HG03460 (cell line): ENCODE data around the gene WDR5B.

ENCODE experiments used
- ATAC-seq: cut with Tn5 transposase; IDR thresholded peaks from one replicate; pipeline ENCODE4 v1.9.1; 2021; ENCODE audit not compliant: unreplicated experiment

The WDR5B gene

DNA sequence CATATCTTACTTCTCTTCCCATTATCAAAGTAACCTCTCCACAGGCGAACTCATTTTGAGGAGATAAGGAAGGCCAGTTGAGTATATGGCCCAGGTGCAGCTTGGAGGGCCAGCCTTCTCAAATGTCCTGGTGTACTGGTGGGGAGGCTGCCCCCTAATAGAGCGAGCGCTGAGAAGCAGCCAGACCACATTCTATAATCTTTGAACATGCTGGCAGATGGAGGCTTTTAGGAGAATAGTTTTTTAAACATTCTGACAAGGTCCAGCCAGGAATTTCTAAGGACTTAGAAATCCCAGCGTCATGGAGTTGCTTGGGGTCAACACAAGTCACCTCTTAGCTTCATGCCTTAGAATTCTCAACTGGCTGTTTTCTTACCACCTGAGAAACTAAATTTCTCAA is 5.8 kb downstream of the WDR5B start:
- ATAC-seq, result no peak

DNA sequence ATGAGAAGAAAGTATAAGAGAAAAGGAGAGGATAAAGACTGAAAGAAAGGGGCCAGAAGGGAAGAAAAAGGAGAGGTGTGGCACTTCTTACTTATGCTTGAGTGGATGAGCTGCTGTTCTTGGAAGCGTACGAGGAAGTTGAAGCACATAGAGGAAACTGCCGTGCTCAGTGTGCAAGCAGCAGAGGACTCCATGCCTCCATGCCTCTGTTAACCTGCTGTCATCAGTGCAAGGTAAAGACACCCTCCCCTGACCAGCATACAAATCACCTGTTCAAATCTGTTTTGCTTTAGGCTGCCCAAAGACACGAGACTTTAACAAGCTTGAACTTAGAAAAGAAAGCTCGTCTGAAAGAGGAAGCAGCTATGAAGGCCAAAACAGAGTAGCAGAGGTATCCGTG is 6.4 kb downstream of the WDR5B start:
- ATAC-seq, result no peak

DNA sequence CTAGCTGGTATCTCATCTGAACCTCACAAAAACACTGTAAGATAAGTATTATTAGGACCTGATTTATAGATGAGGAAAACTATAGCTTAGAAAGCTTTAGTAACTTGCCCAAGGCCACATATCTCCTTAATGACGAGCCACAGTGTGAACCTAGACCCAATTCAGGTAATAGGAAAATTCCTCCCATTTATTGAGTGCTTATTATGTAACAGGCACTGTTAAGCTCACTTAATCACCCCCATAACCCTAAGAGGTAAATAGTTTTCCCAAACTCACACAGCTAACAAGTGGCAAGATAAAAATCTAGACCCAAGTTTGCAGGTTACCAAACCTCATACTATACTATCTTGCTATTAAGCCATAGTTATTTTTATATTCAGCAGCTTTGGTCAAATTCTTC is 7.9 kb downstream of the WDR5B start:
- no peak for ATAC-seq

DNA sequence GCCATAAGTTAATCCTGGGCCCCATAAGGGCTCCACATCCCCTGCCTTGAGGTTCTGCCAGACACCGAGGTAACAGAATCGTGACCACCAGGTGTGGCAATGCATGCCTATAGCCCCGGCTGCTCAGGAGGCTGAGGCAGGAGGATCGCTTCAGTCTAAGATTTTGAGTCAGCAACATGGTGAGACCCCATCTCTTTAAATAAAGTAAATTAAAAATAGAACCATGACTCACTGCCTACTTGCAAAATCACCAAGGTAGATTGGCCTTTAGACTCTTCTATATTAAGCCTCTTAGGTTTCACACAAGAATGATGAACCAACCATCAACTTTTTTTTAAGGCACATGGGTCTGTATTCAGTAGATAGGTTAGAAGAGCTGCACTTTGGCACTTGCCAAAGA is 9.7 kb downstream of the WDR5B start:
- no peak for ATAC-seq

DNA sequence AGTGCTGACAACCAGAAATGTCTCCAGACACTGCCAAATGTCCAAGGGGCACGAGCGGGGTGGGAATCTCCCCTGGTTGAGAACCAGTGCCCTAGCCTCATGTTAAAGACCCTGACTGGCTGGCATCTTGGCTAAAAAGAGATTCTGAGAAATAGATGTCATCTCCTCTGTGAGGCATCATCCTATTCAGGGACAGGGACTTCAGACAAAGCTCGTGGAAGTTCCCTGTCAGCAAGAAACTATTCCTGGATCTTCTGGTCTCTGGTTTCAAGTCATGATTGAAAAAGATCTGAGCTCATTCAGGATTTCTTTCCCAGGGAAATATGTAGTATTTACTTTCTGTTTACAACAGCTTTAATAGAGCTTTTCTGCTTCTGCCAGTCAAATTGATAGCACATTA is 10.8 kb downstream of the WDR5B start:
- no peak for ATAC-seq

DNA sequence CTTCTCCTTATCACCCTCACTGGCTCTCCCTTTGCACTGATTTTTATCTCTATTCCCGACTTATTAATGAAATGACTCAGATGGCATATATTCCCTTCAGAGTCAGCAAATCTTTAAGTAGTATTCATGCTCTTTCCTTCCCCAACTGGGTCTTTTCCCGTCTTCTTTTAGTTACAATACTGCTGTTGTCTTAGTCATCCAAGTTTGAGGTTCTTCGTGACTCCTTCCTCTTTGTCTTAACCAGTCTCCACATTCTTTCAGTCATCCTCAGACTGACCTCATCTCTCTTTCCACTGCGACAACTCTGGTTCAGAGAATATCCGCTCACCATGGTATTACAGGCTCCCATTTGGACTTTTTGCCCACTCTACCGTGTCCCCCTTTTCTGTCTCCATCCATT is 12.4 kb downstream of the WDR5B start:
- ATAC-seq, result no peak

DNA sequence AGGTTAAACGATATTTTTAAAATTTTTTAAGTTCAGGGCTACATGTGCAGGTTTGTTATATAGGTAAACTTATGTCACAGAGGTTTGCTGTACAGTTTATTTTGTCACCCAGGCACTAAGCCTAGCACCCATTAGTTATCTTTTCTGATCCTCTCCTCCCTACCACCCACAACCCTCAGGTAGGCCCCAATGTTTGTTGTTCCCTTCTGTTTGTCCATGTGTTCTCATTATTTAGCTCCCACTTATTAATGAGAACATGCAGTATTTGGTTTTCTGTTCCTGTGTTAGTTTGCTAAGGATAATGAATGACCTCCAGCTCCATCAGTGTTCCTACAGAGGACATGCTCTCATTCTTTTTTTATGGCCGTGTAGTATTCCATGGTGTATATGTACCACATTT is 16.9 kb downstream of the WDR5B start:
- no peak for ATAC-seq

DNA sequence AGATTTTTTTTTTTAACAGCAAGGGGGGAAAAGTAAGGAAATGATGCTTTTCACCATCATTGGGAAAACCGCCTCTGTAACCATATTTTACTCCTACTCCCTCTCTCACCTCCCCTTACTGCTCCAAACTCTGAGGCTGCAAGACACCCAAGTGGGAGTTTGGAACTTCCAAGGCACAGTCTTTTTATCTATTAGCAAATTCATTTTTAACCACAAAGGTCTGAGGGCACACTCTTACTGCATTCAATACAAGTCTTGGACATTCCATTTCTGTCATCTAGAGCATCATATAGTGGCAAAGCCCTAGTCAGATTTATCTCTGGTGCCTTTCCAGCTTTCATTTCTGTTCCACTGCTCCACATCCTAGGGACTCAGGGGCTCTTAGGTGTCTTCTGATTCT is 18.7 kb downstream of the WDR5B start:
- no peak for ATAC-seq

DNA sequence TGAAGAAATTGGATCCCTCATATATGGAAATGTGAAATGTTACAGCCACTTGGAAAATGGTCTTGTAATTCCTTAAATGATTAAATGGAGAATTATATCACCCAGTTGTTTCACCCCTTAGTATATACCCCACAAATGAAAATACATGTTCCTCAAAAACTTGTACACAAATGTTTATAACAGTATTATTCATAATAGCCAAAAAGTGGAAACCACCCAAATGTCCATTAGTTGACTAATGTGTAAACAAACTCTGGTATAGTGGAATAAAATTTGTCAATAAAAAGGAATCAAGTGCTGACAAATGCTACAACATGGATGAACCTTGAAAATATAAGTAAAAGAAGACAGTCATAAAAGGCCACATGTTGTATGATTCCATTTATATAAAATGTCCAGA is 19.4 kb downstream of the WDR5B start:
- no peak for ATAC-seq

DNA sequence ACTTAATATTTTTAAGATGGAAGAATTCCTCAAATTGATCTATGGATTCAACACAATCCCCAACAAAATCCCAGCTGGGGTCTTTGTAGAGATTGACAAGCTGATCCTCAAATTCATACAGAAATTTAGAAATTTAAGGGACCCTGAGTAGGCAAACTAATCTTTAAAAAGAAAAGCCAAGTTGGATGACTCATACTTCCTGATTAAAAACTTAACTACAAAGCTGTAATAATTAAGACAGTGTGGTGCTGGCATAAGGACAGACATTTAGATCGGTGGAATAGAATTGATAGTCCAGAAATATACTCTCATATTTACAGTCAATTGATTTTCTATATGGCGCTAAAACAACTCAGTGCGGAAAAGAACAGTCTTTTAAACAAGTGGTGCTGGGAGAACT is 20.3 kb downstream of the WDR5B start:
- ATAC-seq, result no peak

DNA sequence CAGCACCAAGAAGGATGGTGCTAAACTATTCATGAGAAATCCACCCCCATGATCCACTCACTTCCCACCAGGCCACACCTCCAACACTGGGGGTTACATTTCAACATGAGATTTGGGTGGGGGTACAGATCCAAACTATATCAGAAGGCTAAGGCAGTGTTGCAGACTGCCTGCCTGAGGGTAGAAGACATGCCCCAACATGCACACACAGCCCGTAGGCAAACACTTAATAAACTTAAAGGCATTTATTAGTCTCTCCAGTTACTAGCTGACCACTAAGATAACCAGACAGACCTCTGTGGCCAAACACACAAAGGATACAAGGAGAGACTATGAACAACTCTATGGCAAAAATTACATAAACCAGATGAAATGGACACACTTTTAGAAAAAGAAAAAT is 21.7 kb downstream of the WDR5B start:
- no peak for ATAC-seq

DNA sequence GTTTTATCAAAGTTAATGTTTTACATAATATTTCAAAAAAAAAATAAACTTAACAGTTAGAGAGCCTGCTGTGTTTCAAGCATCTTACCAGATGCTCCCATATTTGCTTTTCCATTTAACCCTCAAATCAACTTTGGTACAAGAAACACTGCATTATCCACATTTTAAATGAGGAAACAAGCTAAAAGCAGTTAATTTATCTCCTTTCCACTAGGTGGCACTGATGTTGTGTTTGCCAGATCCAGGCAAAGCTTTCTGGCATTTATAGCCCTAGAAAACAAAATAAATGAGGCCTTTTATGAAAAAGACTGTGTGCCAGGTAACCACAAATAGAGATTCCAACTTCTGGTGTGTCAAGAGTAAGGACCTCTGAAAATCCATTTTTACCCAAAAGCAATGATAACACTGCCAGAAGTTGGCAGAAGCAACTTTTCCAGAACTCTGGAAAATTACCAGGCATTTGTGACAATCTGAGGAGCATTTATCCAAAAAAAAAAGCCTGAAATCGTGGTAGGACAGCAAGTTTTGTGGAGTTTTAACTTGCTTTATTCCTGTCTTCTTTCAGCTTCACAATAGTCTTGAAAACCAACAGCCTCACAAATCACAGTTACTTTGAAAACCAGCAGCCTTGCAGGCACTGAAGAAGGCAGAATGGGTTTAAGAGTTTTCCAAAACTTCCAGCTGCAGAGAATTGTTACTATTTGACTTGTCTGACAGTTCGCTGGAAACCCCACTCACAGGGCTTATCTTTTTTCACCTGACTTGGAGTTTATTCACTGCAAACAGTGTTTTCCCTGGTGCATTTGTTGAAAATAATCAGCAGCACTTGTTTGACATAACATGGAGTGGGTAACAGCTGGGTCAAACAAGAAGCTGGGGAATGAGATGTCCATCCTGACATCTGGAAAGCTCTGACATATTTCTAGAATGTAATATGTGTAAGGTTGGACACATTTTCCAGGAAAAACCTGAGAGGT is 22.7 kb downstream of the WDR5B start:
- ATAC-seq, result no peak

DNA sequence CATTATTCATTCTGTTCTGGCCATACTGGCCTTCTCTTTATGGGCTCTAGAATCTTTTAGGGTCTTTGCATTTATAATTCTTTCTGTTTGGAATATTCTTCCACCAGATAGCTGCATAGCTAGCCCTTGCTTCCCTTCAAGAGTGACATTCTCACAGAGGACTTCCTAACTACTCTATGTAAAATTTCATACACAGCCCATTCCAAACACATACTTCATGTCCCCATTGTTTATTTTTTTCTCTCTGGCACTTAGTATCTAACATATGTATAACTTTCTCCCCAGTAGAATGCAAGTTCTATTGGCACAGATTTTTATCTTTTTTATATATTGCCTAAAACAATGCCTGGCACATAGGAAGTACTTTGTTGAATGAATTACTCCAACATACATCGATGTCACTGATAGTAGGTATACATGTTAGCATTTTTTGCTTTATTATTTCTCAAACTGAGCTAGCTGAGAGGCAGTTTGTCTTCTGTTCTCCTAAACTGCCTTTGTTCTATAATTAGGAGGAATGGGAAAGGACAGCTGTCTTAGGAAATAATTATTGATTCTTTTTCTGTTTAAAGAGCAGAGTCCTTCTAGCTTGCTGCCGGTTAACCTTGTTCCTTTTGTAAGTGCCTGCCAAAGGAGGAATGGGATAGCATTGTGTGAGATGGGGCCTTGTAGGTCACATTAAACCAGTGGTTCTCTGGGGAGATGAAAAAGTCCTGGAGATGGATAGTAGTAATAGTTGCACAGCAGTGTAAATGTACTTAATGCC is 24.0 kb downstream of the WDR5B start:
- ATAC-seq, result no peak

DNA sequence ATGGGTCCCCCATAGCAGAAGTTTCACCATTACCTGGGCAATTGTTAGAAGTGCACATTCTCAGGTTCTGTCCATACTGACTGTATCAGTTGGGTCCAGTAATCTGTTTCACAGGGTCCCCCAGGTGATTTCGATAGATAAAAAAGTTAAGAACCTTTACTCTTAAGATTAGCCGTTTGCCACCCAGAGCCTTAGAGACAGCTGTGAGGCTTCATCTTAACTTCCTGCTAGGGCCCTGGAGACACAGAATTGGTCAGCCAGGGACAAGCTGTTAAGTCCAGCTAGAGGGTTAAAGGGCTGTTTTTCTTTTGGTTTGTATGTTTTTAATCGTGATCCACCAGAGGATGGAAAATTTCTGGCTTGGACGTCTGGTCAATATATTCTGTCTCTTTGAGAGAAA is 25.2 kb downstream of the WDR5B start:
- ATAC-seq, result no peak

DNA sequence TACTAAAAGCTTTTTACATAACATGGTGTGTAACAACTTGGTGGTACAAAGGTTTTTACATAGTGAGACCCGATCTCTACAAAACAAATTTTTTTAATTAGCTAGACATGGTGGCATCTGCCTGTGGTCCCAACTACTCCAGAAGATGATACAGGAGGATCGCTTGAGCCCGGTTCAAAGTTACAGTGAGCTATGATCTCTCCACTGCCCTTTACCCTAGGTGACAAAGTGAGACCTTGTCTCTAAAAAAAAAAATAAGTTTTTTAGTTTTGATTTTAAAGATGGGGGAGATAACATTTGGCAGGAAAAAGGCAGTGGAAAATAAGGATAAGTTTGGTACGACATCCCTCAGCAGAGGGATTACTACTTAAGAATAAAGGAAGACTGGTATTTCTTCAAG is 26.0 kb downstream of the WDR5B start:
- ATAC-seq, result no peak

DNA sequence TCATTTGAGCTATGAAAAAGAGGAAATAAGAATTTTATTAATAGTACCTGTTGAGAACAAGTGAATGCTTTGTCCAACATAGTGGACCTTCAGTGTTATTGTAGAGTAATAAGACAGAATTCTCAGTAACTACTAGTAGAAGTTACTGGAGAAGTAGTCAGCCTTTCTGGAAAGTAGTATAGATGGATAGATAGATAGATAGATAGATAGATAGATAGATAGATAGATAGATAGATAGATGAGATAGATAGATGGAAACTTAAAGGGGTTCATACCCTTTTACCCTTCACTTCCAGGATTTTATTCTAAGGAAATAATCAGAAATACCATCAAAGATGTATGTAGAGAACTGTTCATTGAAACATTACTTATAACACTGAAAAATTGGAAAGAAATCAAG is 26.7 kb downstream of the WDR5B start:
- no peak for ATAC-seq

DNA sequence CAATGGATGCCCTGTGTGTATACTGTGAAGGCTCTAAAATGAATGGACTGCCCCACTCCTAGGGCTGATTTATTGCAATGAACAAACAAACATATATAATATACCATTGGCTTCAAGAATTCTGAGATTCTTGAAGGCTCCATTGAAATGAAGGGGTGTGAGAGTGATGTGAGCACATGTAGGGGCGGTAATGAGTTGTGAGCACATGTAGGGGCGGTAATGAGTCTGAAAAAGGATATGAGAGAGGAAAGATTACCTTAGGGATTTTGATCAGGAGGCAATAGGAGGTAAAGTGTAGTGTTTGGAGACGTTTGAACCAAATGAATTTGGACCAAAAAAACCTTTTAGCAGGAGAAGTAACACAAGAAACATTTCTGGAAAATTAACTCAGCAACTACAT is 28.2 kb downstream of the WDR5B start:
- no peak for ATAC-seq

DNA sequence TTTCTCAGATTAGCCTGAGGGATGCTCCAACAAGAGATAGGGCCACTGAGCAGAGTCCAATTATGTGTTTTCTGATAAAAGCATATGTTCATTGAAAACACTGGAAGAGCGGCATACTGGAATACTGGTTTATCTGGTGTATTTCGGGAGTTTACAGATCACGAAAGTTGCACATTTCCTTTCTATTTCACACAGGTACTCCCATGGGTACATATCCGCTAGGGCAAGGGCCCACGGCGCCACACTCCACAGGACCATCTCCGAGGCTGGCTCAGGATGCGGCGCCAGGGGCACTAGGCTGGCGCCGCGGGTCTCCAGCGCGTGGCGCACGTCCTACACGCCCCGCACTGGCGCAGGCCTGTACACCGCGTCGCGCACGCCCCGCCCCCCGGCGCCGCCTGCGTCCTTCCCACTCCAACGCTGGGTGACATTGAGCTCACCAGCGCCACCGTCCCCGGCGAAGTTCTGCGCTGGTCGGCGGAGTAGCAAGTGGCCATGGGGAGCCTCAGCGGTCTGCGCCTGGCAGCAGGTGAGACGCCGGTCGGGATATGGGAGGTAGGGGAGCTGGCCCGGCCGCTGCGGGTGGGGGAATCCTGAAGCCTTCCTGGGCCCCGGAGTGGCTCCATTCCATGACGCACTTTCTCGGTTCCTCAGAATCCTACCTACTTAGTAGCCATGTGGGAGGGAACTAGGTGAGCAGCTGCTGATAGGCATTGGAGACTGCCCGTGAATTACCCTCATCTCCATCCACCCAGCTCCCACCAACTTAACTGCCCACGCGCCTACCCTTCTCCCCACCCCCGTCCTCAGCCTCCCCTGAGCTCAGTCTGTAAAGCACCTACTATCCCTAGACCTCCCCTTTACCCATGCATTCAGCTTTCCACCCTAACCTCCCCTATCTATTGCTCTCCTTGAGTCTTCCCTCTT is 31.8 kb downstream of the WDR5B start, which contains the start of gene FAM162A:
TSS of gene FAM162A (plus strand) at position 412 of the 927 bp plus-strand sequence. CDS start at position 496, 84 bp downstream.
- ATAC-seq, result peak; percentile 91

DNA sequence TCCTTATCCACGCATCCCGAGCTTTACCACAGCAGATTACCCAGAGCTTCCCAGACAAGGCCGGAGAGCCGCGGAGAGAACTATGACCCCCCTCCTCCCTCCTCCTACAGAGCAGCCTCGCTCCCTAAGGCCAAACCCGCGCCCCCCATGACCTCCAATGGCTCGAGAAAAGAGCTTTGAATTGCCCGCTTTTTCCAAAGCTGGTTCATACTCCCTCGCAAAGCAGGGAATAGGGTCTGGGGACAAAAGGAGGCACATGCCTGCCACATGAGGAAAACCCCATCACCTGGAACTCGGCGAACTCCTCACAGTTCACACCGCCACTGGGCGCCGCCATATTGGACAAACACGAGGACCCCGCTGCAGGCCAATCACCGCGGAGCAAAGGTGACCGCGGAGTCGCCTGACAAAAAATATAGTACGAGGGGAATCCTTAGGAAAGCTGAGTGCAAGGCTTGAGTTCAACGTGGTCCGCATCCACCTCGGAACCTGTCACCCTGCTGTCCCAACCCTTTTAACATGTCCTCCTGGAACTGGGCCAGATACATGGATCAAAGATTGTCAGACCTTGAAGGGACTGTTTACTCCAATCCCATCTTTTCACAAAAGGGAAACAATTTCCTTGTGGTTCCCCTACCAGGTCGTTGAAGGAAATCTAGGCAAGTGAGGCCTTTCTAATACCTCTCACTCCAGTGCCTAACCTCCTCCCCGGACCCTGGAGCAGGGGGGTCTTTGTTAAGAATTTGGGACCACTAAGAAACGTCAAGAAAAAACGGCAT is 32.8 kb downstream of the WDR5B start, which contains the start of gene MIX23:
TSS of gene MIX23 (minus strand) at position 344 of the 779 bp plus-strand sequence. CDS start at position 337, 7 bp downstream.
- ATAC-seq, result peak; percentile 42

DNA sequence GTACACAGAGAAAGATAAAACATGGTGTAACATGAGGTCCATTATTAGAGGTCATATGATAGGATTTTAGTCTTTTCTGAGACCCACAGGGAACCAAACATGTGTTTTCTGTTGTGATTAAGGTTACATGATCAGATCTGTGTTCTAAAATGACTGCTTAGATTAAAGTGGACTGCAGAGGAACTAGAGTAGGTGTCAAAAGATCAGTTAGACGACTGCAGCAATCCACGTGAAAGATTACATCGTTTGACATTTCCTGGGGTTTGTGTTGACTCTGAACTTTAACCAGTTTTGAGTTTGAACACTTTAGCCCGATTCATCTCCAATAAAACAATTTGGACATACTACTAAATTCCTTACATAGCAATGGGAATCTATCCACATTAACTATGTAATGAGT is 37.9 kb downstream of the WDR5B start:
- ATAC-seq, result no peak
